GM19324 (cell line): ENCODE data around the gene CD55.

Experiments
- ATAC-seq: cut with Tn5 transposase; IDR thresholded peaks from one replicate; pipeline ENCODE4 v1.9.1; 2021; ENCODE audit warnings: mild to moderate bottlenecking, moderate library complexity; ENCODE audit not compliant: unreplicated experiment, low FRiP score

Gene CD55, protein sequence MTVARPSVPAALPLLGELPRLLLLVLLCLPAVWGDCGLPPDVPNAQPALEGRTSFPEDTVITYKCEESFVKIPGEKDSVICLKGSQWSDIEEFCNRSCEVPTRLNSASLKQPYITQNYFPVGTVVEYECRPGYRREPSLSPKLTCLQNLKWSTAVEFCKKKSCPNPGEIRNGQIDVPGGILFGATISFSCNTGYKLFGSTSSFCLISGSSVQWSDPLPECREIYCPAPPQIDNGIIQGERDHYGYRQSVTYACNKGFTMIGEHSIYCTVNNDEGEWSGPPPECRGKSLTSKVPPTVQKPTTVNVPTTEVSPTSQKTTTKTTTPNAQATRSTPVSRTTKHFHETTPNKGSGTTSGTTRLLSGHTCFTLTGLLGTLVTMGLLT

DNA sequence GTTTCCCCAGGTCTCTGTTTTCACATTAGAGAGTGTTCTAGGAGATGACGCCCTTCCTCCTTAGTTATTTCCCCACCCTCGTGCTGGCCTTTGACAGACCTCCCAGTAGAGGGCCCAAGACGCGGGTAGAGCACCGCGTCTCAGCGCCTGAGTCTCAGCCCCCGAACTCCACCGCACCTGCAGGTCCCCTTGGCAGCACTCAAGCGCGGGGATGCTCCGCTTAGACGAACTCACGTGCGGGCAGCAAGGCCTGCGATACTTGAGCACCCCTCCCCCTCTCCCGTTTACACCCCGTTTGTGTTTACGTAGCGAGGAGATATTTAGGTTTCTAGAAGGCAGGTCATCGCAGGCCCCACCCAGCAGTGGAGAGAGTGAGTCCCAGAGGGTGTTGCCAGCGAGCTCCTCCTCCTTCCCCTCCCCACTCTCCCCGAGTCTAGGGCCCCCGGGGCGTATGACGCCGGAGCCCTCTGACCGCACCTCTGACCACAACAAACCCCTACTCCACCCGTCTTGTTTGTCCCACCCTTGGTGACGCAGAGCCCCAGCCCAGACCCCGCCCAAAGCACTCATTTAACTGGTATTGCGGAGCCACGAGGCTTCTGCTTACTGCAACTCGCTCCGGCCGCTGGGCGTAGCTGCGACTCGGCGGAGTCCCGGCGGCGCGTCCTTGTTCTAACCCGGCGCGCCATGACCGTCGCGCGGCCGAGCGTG is at the start of gene CD55:
Gene CD55 (plus strand): TSS at position 600 of the 711 bp plus-strand sequence. CDS start 88 bp downstream, at position 688.
- ATAC-seq: peak; percentile 96

DNA sequence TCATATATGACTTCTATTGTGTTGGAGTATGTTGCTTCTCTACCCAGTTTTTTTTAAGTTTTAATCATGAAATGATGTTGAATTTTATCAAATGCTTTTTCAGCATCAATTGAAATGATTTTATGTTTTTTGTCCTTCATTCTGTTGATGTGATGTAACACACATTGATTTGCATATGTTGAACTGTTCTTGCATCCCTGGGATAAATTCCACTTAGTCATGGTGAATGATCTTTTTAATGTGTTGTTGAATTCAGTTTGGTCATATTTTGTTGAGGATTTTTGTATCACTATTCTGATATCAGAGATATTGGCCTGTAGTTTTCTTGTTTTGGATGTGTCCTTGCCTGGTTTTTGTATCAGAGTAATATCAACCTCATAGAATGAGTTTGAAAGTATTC is 46.6 kb upstream of the CD55 start:
- no peak for ATAC-seq

GRCh38 chr1:207276465-207276864 is 45.0 kb upstream of the CD55 start:
- ATAC-seq: no peak

DNA sequence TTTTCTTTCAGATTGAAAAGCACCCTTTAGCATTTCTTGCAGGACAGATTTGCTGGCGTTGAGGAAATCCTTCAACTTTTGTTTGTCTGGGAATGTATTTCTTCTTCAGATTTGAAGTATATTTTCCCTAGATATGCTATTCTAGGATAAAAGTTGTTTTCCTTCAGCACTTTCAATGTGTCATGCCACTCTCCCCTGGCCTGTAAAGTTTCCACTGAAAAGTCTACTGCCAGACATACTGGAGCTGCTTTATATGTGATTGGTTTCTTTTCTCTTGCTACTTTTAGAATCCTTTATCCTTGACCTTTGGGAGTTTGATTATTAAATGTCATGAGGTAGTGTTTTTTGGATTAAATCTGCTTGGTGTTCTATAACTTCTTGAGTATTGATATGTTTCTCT is 44.2 kb upstream of the CD55 start:
- no peak for ATAC-seq

DNA sequence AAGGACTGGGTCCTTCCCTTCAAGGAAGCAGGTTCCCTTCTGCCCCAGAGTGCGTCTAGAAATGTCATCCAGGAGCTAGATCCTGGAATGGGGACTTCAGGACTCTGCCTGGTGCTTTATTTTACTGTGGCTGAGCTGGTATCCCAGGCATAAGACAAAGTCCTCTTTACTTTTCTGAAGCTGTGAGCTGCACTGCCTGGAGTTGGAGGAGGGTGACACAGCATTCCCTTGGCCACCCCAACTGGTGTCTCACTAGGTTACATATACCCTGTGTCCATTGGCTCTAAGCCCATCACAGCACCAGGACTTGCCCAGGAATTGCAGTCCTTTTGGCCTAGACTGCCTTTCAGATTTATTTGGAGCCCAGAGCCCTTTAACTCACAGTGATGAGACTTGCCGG is 41.8 kb upstream of the CD55 start:
- ATAC-seq: no peak

DNA sequence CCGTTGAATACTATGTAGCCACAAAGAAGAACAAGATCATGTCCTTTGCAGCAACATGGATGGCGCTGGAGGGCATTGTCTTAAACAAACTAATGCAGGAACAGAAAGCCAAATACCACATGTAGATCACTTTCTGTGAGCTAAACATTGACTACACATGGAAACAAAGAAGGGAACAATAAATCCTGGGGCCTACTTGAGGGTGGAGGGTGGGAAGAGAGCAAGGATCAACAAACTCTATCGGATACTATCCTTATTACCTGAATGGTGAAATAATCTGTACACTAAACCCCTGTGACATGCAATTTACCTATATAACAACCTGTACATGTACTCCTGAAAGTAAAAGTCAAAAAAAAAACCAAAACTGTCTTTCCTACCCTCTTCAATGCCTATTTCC is 40.8 kb upstream of the CD55 start:
- no peak for ATAC-seq

GRCh38 chr1:207282058-207282457 is 39.4 kb upstream of the CD55 start:
- ATAC-seq: no peak

DNA sequence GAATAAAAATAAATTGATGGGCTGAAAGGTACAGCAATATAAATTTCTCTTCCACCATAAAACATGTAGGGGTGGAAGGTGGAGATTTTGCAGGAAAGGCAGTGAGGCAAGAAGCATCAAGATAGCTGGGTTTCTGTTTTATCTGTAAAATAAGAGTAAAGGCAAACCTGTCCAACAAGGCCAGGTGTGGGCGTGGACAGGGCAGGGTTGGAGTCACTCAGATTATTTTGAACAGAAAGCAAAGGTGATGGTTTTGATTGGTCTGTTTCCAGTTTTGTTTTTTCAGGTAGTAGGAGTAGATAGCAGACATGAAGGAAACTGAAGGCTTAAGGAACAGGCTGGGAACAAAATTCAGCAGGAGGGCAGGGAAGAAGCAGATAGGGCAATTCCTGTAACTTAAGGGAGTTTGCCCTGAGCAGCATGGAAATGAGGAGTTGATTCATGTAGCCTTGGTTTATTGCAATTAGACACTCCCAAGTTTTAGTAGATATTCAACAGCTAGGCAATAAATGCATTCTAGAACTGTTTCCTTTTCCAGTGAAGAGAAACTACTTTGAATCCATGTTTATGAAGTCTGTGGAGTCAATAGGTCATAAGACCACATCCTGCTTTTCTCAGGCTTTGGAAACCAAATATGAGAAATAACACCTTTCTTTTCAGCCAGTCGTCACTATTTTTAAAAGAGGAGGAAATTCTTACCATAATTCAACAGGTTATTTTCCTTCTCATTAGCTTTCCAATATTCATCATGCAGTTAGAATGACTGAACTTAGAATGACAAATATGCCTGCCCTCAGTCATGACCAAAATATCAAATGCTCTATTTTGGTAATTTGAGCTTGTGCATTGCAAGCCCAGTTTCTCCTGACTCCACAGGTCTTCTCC is 38.7 kb upstream of the CD55 start:
- ATAC-seq: no peak

GRCh38 chr1:207283421-207283820 is 38.1 kb upstream of the CD55 start:
- ATAC-seq: no peak

- no peak for ATAC-seq
Observed at GRCh38 chr1:207284209-207284897, 37.1 kb upstream of the CD55 start.

- ATAC-seq: no peak
Observed at GRCh38 chr1:207286786-207287468, 34.6 kb upstream of the CD55 start.

DNA sequence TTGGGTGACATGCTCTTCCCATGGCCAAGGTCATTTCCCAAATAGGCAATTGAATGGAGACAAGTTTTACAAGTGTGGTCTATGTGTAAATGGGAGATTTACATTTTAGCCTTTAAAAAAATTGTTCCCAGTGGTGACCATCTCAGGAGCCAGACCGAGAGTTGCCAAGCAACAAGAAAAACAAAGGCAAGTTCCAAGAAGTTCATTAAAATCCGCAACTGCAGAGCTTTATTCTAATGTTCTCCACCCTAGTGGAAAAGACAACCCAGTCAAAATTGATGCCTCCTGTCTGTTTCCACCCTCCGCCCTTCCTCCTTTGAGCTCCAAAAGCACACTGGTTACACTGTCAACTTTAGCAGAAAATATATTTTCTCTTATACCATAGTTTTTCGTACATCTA is 33.2 kb upstream of the CD55 start:
- no peak for ATAC-seq

- ATAC-seq: no peak
Observed at GRCh38 chr1:207289756-207290155, 31.7 kb upstream of the CD55 start.

- no peak for ATAC-seq
Observed at GRCh38 chr1:207291723-207292122, 29.8 kb upstream of the CD55 start.

GRCh38 chr1:207298186-207298585 is 23.3 kb upstream of the CD55 start:
- no peak for ATAC-seq

GRCh38 chr1:207298636-207299398 is 22.7 kb upstream of the CD55 start:
- no peak for ATAC-seq

DNA sequence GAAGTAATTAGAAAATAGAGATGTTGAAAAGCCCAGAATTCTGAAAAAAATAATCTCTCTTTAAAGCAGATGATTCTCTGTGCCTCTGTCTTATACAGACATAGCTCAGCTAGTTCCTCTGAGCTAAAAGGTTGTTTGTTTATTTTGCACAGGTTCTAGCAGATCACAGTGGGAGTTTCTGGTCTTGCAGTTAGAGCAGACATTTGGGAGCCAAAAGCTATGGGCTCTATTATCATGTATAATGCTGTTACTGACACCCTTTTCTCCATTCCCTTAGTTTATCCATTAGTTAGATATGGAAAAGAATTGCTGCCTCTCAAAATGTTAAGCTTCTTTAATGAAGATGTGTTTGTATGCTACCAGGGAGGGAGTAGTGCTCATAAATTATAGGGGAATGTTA is 20.5 kb upstream of the CD55 start:
- ATAC-seq: no peak

DNA sequence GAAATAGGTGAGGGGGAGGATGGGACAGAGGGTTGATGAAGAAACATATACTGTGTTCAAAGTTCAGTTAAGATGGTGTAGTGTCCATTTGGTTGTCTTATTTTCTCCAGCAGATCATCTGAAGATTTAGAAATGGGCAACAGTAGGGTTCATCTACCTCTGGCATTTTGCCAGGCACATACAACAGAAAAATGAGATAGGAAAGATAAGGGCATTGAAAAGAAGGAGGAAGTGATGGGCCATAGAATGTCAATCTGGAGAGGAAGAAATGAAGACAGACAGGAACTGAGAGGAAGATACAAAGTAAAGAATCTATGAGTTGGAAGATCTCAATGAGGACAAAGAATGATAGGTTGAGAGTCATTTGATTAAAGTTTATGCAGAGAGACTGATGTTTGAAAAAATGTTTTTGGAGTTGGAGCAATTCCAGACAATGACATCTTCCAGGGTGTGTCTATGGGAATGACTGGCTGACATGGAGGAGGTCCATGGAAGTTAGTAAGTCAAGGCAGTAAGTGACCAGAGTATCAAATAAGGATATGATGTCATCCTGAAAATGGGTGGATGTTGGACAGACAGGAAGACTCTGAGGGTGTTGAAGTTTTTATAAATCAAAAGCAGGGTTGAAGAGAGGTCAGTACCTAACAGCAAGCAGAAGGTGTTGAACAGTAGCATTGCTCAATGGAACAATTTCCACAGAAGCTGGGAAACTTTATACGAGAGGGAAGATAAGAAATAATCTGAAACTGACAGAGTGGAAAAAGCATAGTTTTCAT is 18.7 kb upstream of the CD55 start:
- ATAC-seq: no peak
